Osteoblast (primary cell): ENCODE data around the gene SCYGR5. TPM values are rescaled to one million over a fixed set of nuclear protein-coding genes. Genes with fewer than 3 reads are reported as not detected.

Experiments used
- DNase-seq: peaks from one replicate; pipeline ENCODE4 v3.0.0; 2011; ENCODE audit warnings: low spot score, mixed read lengths; ENCODE audit not compliant: insufficient read length; ENCODE audit errors: missing footprints
- H2AFZ ChIP-seq: 2 replicates; pipeline ENCODE4 v1.6.0; 2011; ENCODE audit warnings: mild to moderate bottlenecking, low read length
- H3K27ac ChIP-seq: 2 replicates; pipeline ENCODE4 v1.5.1; 2011; ENCODE audit warnings: mild to moderate bottlenecking, low read depth, low read length, moderate library complexity
- H3K27me3 ChIP-seq: 2 replicates; pipeline ENCODE4 v1.6.0; 2012; ENCODE audit warnings: mild to moderate bottlenecking, control low read depth, inconsistent platforms, low read length, moderate library complexity; ENCODE audit not compliant: insufficient read depth
- H3K36me3 ChIP-seq: 2 replicates; pipeline ENCODE4 v1.5.1; 2011; ENCODE audit warnings: mild to moderate bottlenecking, low read length, control low read depth, moderate library complexity; ENCODE audit not compliant: insufficient read depth
- H3K4me1 ChIP-seq: 2 replicates; pipeline ENCODE4 v1.5.1; 2011; ENCODE audit warnings: mild to moderate bottlenecking, low read length, control low read depth, moderate library complexity; ENCODE audit not compliant: insufficient read depth
- H3K4me2 ChIP-seq: 2 replicates; pipeline ENCODE4 v1.6.0; 2011; ENCODE audit warnings: mild to moderate bottlenecking, low read length; ENCODE audit not compliant: insufficient read depth
- H3K4me3 ChIP-seq: fragments of 200-600 bp; sonication (generic); 3 replicates; pipeline ENCODE4 v1.5.1; 2012; ENCODE audit warnings: mild to moderate bottlenecking, low read length, inconsistent platforms; ENCODE audit not compliant: insufficient read depth
- H3K79me2 ChIP-seq: 2 replicates; pipeline ENCODE4 v1.6.0; 2012; ENCODE audit warnings: mild to moderate bottlenecking, low read length, control low read depth, inconsistent platforms; ENCODE audit not compliant: insufficient read depth
- H3K9me3 ChIP-seq: 2 replicates; pipeline ENCODE4 v1.5.1; 2011; ENCODE audit warnings: low read depth, low read length, control low read depth
- H4K20me1 ChIP-seq: 2 replicates; pipeline ENCODE4 v1.6.0; 2012; ENCODE audit warnings: mild to moderate bottlenecking, low read length, control low read depth; ENCODE audit not compliant: insufficient read depth
- CTCF ChIP-seq: IDR thresholded peaks from 2 replicates; pipeline ENCODE4 v1.5.1; 2011; ENCODE audit warnings: mild to moderate bottlenecking, low read depth, low read length, moderate library complexity; ENCODE audit errors: extremely low read depth
- total RNA-seq: library from RNA; depleted of rRNA; stranded (reverse); fragments of >200 nt; gene quantifications from 2 replicates; pipeline ENCODE4 v1.2.3, GENCODE V29; 2012

SCYGR5 gene
- total RNA-seq, 1 donor = not detected

- no peaks in the 10 kb centered on the region for H3K4me1 ChIP-seq
- H3K36me3 ChIP-seq = no peaks in the 10 kb centered on the region
- H3K27ac ChIP-seq = no peak overlapping the region
- no peak overlapping the region for H3K4me3 ChIP-seq
- no peaks in the 10 kb centered on the region for H4K20me1 ChIP-seq
- H3K27me3 ChIP-seq = no peaks in the 10 kb centered on the region
- H3K79me2 ChIP-seq = no peaks in the 10 kb centered on the region
- DNase-seq = no peak
- no peak overlapping the region for H2AFZ ChIP-seq
- H3K9me3 ChIP-seq = no peaks in the 10 kb centered on the region
- no peak for TF ChIP-seq CTCF
- no peak overlapping the region for H3K4me2 ChIP-seq
Measured at GRCh38 chr2:227684258-227684657, 17.7 kb downstream of the SCYGR5 start.

- Histone ChIP-seq H3K27me3 (no peaks in the 10 kb centered on the region), H3K4me2 (no peak overlapping the region), H3K4me3 (no peak overlapping the region), H3K4me1 (no peaks in the 10 kb centered on the region), H4K20me1 (no peaks in the 10 kb centered on the region), H3K27ac (no peak overlapping the region), H2AFZ (no peak overlapping the region), H3K9me3 (no peaks in the 10 kb centered on the region), H3K79me2 (no peaks in the 10 kb centered on the region), H3K36me3 (no peaks in the 10 kb centered on the region)
- TF ChIP-seq CTCF = no peak
- DNase-seq = no peak
Measured at GRCh38 chr2:227687189-227687588, 20.6 kb downstream of the SCYGR5 start.

GRCh38 chr2:227696990-227697679 lies 30.5 kb downstream of the SCYGR5 start:
- no peak overlapping the region for H2AFZ ChIP-seq
- H3K4me1 ChIP-seq = no peaks in the 10 kb centered on the region
- no peaks in the 10 kb centered on the region for H3K9me3 ChIP-seq
- no peak overlapping the region for H3K27ac ChIP-seq
- no peaks in the 10 kb centered on the region for H3K79me2 ChIP-seq
- no peaks in the 10 kb centered on the region for H3K36me3 ChIP-seq
- H3K4me3 ChIP-seq = no peak overlapping the region
- no peak for TF ChIP-seq CTCF
- no peaks in the 10 kb centered on the region for H4K20me1 ChIP-seq
- H3K4me2 ChIP-seq = no peak overlapping the region
- no peak for DNase-seq
- H3K27me3 ChIP-seq = peaks cover 3% of the 10 kb centered on the region

GRCh38 chr2:227701556-227701955 lies 35.0 kb downstream of the SCYGR5 start:
- H4K20me1 ChIP-seq = no peaks in the 10 kb centered on the region
- peaks cover 5% of the 10 kb centered on the region for H3K4me1 ChIP-seq
- no peaks in the 10 kb centered on the region for H3K27me3 ChIP-seq
- no peak for DNase-seq
- H3K4me3 ChIP-seq = no peak overlapping the region
- no peaks in the 10 kb centered on the region for H3K79me2 ChIP-seq
- H3K27ac ChIP-seq = no peak overlapping the region
- no peaks in the 10 kb centered on the region for H3K9me3 ChIP-seq
- no peak overlapping the region for H3K4me2 ChIP-seq
- H3K36me3 ChIP-seq = no peaks in the 10 kb centered on the region
- TF ChIP-seq CTCF = no peak
- no peak overlapping the region for H2AFZ ChIP-seq
